ENCODE results near the gene CSTF3.

Gene CSTF3

DNA sequence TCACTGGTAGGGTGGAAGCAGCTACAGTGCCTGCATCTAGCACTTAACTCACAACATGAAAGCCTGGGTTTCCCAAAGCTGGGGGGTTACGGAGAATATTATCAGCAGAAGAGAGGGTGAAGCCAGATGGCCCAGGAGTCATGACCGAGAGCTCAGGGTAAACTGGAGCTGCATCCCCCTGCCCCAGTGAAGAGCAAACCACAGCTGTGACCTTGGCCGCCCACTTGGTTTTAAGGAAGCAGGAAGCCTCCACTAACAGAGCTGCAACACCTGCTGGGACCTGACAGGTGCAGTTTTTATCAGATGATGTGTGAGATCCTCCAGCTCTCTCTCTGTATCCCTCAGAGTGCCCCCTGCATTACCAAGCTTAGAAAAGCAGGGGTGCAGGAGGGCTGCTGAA is 101.0 kb downstream of the CSTF3 start:
- no peak overlapping the region for H4K91ac ChIP-seq (ENCODE audit: low read depth, low read length, poor library complexity)
- peaks cover 0 to 2% of the 10 kb centered on the region in 2 donors for H3K4me1 ChIP-seq (ENCODE audit: control insufficient read depth in 2 of 2, insufficient read depth in 1 of 2, low read depth in 1 of 2, low read length in 2 of 2)
- no peak overlapping the region for H4K8ac ChIP-seq (ENCODE audit: low read depth, low read length)
- no peak overlapping the region for H3K9ac ChIP-seq (ENCODE audit: low read depth, low read length, poor library complexity)
- H3K27ac ChIP-seq (replicated peaks; ENCODE audit: low read length), result no peak overlapping the region
- no peak for DNase-seq (ENCODE audit: low spot score)
- no peak overlapping the region for H2BK5ac ChIP-seq (ENCODE audit: low read length)
- H2BK120ac ChIP-seq (ENCODE audit: low read depth, low read length), result no peak overlapping the region
- no peak overlapping the region for H3K14ac ChIP-seq (ENCODE audit: low read length)
- H3K4ac ChIP-seq (ENCODE audit: low read length), result no peak overlapping the region
- H3K4me2 ChIP-seq (ENCODE audit: insufficient read depth, low read length, poor library complexity, severe bottlenecking), result no peak overlapping the region
- no peak overlapping the region for H2AFZ ChIP-seq (ENCODE audit: low read length)
- H3K18ac ChIP-seq (ENCODE audit: low read length), result no peak overlapping the region
- no peak overlapping the region for H3K4me3 ChIP-seq (ENCODE audit: low read length in 2 of 2)
- H3K27me3 ChIP-seq (ENCODE audit: control insufficient read depth in 3 of 3, insufficient read depth in 3 of 3, low read depth in 1 of 3, low read length in 3 of 3), result no peaks in the 10 kb centered on the region
- H2BK12ac ChIP-seq (ENCODE audit: low read length), result no peak overlapping the region
- H3K79me1 ChIP-seq (ENCODE audit: low read depth, low read length), result no peaks in the 10 kb centered on the region
- H3K36me3 ChIP-seq (replicated peaks in 1 of 2; ENCODE audit: control insufficient read depth in 2 of 2, insufficient read depth in 2 of 2, low read length in 2 of 2), result peaks cover 1 to 83% of the 10 kb centered on the region in 2 donors
- no peaks in the 10 kb centered on the region for H3K9me3 ChIP-seq (replicated peaks in 1 of 2; ENCODE audit: control insufficient read depth in 2 of 2, insufficient read depth in 1 of 2, low read depth in 1 of 2, low read length in 2 of 2)
- H2AK5ac ChIP-seq (ENCODE audit: low read depth, low read length), result no peak overlapping the region
- H3K23ac ChIP-seq (ENCODE audit: low read depth, low read length, poor library complexity), result no peak overlapping the region
- WGBS, 2 donors (ENCODE audit: extremely low coverage in 2 of 2, insufficient read length in 2 of 2, insufficient replicate concordance in 1 of 2), result no CpG with 5 or more reads among the region's 3 CpGs
- no peak overlapping the region for H2BK15ac ChIP-seq (ENCODE audit: low read length)

GRCh38 chr11:33059331-33060007 is 101.8 kb downstream of the CSTF3 start:
- Histone ChIP-seq H3K9ac (ENCODE audit: low read depth, low read length, poor library complexity) (no peak overlapping the region), H3K4me1 (ENCODE audit: control insufficient read depth in 2 of 2, insufficient read depth in 1 of 2, low read depth in 1 of 2, low read length in 2 of 2) (peaks cover 0 to 2% of the 10 kb centered on the region in 2 donors), H3K14ac (ENCODE audit: low read length) (no peak overlapping the region), H3K36me3 (replicated peaks in 1 of 2; ENCODE audit: control insufficient read depth in 2 of 2, insufficient read depth in 2 of 2, low read length in 2 of 2) (peaks cover 3 to 86% of the 10 kb centered on the region in 2 donors), H2AFZ (ENCODE audit: low read length) (no peak overlapping the region), H4K91ac (ENCODE audit: low read depth, low read length, poor library complexity) (no peak overlapping the region), H3K4me3 (ENCODE audit: low read length in 2 of 2) (no peak overlapping the region), H2BK120ac (ENCODE audit: low read depth, low read length) (no peak overlapping the region), H3K27me3 (ENCODE audit: control insufficient read depth in 3 of 3, insufficient read depth in 3 of 3, low read depth in 1 of 3, low read length in 3 of 3) (no peaks in the 10 kb centered on the region), H2AK5ac (ENCODE audit: low read depth, low read length) (no peak overlapping the region), H3K4me2 (ENCODE audit: insufficient read depth, low read length, poor library complexity, severe bottlenecking) (no peak overlapping the region), H3K23ac (ENCODE audit: low read depth, low read length, poor library complexity) (no peak overlapping the region), H2BK15ac (ENCODE audit: low read length) (no peak overlapping the region), H3K4ac (ENCODE audit: low read length) (no peak overlapping the region), H2BK5ac (ENCODE audit: low read length) (no peak overlapping the region), H4K8ac (ENCODE audit: low read depth, low read length) (no peak overlapping the region), H3K79me1 (ENCODE audit: low read depth, low read length) (no peaks in the 10 kb centered on the region), H3K27ac (replicated peaks; ENCODE audit: low read length) (no peak overlapping the region), H3K9me3 (replicated peaks in 1 of 2; ENCODE audit: control insufficient read depth in 2 of 2, insufficient read depth in 1 of 2, low read depth in 1 of 2, low read length in 2 of 2) (no peaks in the 10 kb centered on the region), H3K18ac (ENCODE audit: low read length) (no peak overlapping the region), H2BK12ac (ENCODE audit: low read length) (no peak overlapping the region)
- no CpG with 5 or more reads among the region's 5 CpGs for WGBS, 2 donors (ENCODE audit: extremely low coverage in 2 of 2, insufficient read length in 2 of 2, insufficient replicate concordance in 1 of 2)
- no peak for DNase-seq (ENCODE audit: low spot score)

DNA sequence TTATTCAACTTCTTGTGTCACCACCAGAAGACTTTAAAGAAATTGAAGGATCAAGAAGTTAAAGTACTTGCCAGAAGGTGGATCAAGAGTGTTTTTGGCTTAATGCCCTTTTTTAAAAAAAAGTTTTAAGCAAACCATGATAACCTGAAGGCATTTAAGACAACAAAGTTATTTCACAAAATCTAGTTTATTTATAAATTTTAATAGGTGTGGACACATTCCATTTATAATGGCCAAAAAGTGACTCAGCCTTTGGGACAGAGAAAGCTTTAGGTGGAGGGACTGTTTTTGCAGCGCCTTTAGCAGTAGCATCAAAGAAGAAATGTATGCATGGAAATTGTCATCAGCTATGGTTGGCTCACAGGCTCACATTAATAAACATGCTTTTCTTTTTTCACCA is 104.0 kb downstream of the CSTF3 start:
- Histone ChIP-seq H2BK15ac (ENCODE audit: low read length) (no peak overlapping the region), H2AK5ac (ENCODE audit: low read depth, low read length) (no peak overlapping the region), H3K4me2 (ENCODE audit: insufficient read depth, low read length, poor library complexity, severe bottlenecking) (no peak overlapping the region), H3K36me3 (replicated peaks in 1 of 2; ENCODE audit: control insufficient read depth in 2 of 2, insufficient read depth in 2 of 2, low read length in 2 of 2) (peaks cover 3 to 82% of the 10 kb centered on the region in 2 donors), H4K91ac (ENCODE audit: low read depth, low read length, poor library complexity) (no peak overlapping the region), H3K4me3 (ENCODE audit: low read length in 2 of 2) (no peak overlapping the region), H2BK12ac (ENCODE audit: low read length) (no peak overlapping the region), H3K27ac (replicated peaks; ENCODE audit: low read length) (no peak overlapping the region), H3K9me3 (replicated peaks in 1 of 2; ENCODE audit: control insufficient read depth in 2 of 2, insufficient read depth in 1 of 2, low read depth in 1 of 2, low read length in 2 of 2) (no peaks in the 10 kb centered on the region), H3K79me1 (ENCODE audit: low read depth, low read length) (no peaks in the 10 kb centered on the region), H4K8ac (ENCODE audit: low read depth, low read length) (no peak overlapping the region), H3K14ac (ENCODE audit: low read length) (no peak overlapping the region), H3K27me3 (ENCODE audit: control insufficient read depth in 3 of 3, insufficient read depth in 3 of 3, low read depth in 1 of 3, low read length in 3 of 3) (no peaks in the 10 kb centered on the region), H2AFZ (ENCODE audit: low read length) (no peak overlapping the region), H2BK5ac (ENCODE audit: low read length) (no peak overlapping the region), H3K9ac (ENCODE audit: low read depth, low read length, poor library complexity) (no peak overlapping the region), H3K18ac (ENCODE audit: low read length) (no peak overlapping the region), H3K4me1 (ENCODE audit: control insufficient read depth in 2 of 2, insufficient read depth in 1 of 2, low read depth in 1 of 2, low read length in 2 of 2) (peaks cover 0 to 2% of the 10 kb centered on the region in 2 donors), H2BK120ac (ENCODE audit: low read depth, low read length) (no peak overlapping the region), H3K23ac (ENCODE audit: low read depth, low read length, poor library complexity) (no peak overlapping the region), H3K4ac (ENCODE audit: low read length) (no peak overlapping the region)
- WGBS, 2 donors (ENCODE audit: extremely low coverage in 2 of 2, insufficient read length in 2 of 2, insufficient replicate concordance in 1 of 2), result no CpG with 5 or more reads among the region's 1 CpG
- no peak for DNase-seq (ENCODE audit: low spot score)

DNA sequence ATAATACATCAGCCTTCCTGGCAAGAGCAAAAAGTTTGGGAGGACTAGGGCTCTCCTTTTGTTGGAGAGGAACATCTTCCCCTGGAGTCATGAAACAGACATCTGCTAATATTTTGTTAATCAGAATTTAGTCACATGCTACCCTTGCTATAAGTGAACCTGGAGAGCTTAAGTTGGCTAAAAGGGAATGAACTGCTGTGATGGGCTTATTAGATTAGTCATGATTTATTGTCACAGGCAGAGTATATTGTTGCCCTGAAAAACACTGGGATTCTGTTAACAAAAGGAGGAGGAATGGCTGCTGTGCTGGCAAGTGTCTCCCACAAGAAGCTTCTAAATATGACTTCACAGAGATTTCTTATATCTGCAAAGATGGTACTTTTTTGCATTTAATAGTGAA is 105.9 kb downstream of the CSTF3 start:
- H3K9me3 ChIP-seq (replicated peaks in 1 of 2; ENCODE audit: control insufficient read depth in 2 of 2, insufficient read depth in 1 of 2, low read depth in 1 of 2, low read length in 2 of 2), result no peaks in the 10 kb centered on the region
- no peaks in the 10 kb centered on the region for H3K27me3 ChIP-seq (ENCODE audit: control insufficient read depth in 3 of 3, insufficient read depth in 3 of 3, low read depth in 1 of 3, low read length in 3 of 3)
- no peak overlapping the region for H2BK120ac ChIP-seq (ENCODE audit: low read depth, low read length)
- H2BK15ac ChIP-seq (ENCODE audit: low read length), result no peak overlapping the region
- no peak overlapping the region for H2BK5ac ChIP-seq (ENCODE audit: low read length)
- H4K91ac ChIP-seq (ENCODE audit: low read depth, low read length, poor library complexity), result no peak overlapping the region
- H3K79me1 ChIP-seq (ENCODE audit: low read depth, low read length), result no peaks in the 10 kb centered on the region
- H3K14ac ChIP-seq (ENCODE audit: low read length), result no peak overlapping the region
- H3K4me2 ChIP-seq (ENCODE audit: insufficient read depth, low read length, poor library complexity, severe bottlenecking), result no peak overlapping the region
- H4K8ac ChIP-seq (ENCODE audit: low read depth, low read length), result no peak overlapping the region
- H3K23ac ChIP-seq (ENCODE audit: low read depth, low read length, poor library complexity), result no peak overlapping the region
- H3K4me1 ChIP-seq (ENCODE audit: control insufficient read depth in 2 of 2, insufficient read depth in 1 of 2, low read depth in 1 of 2, low read length in 2 of 2), result peaks cover 0 to 2% of the 10 kb centered on the region in 2 donors
- H3K36me3 ChIP-seq (replicated peaks in 1 of 2; ENCODE audit: control insufficient read depth in 2 of 2, insufficient read depth in 2 of 2, low read length in 2 of 2), result peaks cover 2 to 68% of the 10 kb centered on the region in 2 donors
- no peak overlapping the region for H3K27ac ChIP-seq (replicated peaks; ENCODE audit: low read length)
- no peak overlapping the region for H2AK5ac ChIP-seq (ENCODE audit: low read depth, low read length)
- H2AFZ ChIP-seq (ENCODE audit: low read length), result no peak overlapping the region
- no peak overlapping the region for H3K4ac ChIP-seq (ENCODE audit: low read length)
- no peak for DNase-seq (ENCODE audit: low spot score)
- H3K9ac ChIP-seq (ENCODE audit: low read depth, low read length, poor library complexity), result no peak overlapping the region
- H3K4me3 ChIP-seq (ENCODE audit: low read length in 2 of 2), result no peak overlapping the region
- no peak overlapping the region for H2BK12ac ChIP-seq (ENCODE audit: low read length)
- H3K18ac ChIP-seq (ENCODE audit: low read length), result no peak overlapping the region
